HG03469 (cell line): ENCODE results near the gene CDC42BPB.

Source experiments
- ATAC-seq: cut with Tn5 transposase; IDR thresholded peaks from one replicate; pipeline ENCODE4 v1.9.1; 2021; ENCODE audit warnings: mild to moderate bottlenecking, moderate library complexity, moderate number of reproducible peaks; ENCODE audit not compliant: unreplicated experiment

The CDC42BPB gene, protein sequence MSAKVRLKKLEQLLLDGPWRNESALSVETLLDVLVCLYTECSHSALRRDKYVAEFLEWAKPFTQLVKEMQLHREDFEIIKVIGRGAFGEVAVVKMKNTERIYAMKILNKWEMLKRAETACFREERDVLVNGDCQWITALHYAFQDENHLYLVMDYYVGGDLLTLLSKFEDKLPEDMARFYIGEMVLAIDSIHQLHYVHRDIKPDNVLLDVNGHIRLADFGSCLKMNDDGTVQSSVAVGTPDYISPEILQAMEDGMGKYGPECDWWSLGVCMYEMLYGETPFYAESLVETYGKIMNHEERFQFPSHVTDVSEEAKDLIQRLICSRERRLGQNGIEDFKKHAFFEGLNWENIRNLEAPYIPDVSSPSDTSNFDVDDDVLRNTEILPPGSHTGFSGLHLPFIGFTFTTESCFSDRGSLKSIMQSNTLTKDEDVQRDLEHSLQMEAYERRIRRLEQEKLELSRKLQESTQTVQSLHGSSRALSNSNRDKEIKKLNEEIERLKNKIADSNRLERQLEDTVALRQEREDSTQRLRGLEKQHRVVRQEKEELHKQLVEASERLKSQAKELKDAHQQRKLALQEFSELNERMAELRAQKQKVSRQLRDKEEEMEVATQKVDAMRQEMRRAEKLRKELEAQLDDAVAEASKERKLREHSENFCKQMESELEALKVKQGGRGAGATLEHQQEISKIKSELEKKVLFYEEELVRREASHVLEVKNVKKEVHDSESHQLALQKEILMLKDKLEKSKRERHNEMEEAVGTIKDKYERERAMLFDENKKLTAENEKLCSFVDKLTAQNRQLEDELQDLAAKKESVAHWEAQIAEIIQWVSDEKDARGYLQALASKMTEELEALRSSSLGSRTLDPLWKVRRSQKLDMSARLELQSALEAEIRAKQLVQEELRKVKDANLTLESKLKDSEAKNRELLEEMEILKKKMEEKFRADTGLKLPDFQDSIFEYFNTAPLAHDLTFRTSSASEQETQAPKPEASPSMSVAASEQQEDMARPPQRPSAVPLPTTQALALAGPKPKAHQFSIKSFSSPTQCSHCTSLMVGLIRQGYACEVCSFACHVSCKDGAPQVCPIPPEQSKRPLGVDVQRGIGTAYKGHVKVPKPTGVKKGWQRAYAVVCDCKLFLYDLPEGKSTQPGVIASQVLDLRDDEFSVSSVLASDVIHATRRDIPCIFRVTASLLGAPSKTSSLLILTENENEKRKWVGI (N-terminal part only)

DNA sequence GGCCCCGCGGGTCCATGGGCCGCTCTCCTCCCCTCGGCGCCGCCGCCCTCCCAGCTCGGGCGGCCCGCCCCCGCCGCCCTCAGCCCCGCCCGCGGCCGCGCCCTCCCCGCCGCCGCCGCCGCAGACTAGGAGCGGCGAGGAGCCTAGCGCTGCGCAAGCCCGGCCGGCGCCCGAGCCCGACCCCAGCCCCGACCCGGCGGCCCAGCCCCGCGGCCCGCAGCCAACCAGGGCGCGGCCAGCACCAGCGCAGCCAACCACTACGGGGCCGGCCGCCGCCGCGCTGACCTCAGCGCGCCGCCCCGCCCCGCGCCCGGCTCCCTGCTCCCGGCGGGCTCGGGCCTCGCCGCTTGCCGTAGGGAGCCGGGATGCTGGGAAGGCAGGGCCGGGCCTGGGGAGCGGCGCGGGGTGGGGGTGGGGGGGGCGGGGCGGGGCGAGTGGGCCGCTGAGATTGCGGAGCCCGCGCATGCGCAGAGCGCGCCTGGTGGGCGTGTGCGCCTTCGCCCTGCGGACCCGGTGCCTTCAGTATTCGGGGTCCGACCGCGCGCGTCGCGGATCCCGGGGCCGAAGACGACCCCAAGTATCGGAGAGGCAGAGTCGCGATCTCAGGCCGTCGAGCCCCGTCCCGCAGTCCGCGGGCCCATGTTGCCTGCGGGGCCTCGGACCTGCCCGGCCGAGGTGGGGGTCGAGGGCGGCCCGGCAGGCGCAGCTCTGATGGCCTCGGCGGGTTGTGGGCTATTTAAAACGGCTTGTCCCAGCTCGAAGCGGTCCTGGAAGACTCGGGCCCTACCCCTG lies at the start of gene CDC42BPB:
TSS of gene CDC42BPB (minus strand) at position 178 of the 792 bp plus-strand sequence. CDS start 376 bp downstream, outside the sequence.
- ATAC-seq = peak; percentile 38

DNA sequence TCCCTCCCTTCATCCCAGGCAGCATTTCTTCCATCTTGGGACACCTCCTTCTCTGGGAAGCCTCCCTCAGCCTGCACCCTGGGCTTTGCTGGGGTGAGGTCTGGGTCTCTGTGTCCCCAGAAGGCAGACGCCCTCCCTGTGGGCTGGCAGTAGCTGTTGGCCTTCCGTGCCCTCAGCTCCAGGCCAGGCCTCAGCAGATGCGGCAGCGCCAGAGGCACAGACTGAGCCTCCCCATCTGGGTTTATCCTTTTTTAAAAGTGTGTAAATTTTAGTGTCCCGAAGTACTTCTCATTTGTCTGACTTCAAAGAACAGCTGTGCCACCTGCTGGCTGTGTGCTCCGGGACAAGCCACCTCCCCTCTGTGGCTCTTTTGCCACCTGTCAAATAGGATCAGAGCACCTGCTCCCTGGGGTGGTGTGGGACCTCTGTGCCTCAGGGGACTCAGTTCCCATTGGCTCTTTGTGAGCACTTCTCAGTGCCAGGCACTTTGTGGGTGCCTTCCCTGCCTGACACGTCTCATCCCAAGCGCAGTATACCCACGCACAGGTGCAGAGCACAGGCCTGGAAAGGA lies 48.3 kb upstream of the CDC42BPB start:
- no peak for ATAC-seq

DNA sequence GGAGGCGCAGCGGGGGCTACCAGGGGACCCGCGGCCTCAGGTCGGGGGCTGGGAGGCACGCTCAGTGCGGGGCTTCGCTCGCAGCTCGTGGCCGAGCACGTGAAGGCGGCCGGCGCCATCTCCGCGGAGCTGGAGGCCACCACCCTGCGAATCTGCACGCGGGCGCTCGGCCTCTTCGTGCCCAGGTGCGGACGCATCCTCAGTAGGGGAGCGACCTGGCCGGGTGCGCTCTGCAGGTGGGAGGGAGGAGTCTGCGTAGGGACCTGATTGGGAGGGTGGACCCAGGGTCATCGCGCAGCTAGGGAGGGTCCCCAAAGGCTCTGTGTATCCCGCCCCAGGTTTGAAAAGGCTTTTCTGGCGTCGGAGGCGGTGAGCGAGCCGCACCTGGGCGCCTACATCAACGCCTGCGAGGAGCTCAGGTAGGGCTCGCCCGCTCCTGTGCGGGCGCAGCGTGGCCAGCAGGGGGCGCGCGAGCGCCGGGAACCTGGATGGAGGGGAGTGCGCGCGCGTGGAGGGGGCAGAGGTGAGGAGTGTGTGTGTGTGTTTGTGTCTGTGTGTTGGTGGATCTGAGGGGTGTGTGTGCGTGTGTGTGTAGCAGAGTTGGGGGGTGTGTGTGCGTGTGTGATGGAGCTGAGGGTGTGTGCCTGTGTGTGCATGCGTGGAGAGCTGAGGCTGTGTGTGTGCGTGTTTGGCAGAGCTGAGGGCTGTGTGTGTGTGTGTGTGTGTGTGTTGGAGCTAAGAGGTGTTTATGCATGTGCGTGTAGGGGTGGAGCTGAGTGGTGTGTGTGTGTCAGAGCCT lies 47.5 kb upstream of the CDC42BPB start:
- ATAC-seq = no peak

DNA sequence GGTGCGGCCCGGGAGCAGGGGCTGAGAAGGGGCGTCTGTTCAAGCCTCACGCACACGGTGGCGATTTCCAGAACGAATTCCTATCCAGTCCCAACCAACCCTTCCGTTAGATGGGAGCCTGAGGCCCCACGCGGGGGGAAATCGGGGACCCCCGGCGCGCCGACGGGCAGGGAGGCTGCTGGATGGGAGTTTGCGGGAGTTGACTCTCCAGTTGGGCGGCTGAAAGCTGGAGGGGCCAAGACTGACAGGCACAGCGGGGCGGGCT lies 47.0 kb upstream of the CDC42BPB start:
- no peak for ATAC-seq

DNA sequence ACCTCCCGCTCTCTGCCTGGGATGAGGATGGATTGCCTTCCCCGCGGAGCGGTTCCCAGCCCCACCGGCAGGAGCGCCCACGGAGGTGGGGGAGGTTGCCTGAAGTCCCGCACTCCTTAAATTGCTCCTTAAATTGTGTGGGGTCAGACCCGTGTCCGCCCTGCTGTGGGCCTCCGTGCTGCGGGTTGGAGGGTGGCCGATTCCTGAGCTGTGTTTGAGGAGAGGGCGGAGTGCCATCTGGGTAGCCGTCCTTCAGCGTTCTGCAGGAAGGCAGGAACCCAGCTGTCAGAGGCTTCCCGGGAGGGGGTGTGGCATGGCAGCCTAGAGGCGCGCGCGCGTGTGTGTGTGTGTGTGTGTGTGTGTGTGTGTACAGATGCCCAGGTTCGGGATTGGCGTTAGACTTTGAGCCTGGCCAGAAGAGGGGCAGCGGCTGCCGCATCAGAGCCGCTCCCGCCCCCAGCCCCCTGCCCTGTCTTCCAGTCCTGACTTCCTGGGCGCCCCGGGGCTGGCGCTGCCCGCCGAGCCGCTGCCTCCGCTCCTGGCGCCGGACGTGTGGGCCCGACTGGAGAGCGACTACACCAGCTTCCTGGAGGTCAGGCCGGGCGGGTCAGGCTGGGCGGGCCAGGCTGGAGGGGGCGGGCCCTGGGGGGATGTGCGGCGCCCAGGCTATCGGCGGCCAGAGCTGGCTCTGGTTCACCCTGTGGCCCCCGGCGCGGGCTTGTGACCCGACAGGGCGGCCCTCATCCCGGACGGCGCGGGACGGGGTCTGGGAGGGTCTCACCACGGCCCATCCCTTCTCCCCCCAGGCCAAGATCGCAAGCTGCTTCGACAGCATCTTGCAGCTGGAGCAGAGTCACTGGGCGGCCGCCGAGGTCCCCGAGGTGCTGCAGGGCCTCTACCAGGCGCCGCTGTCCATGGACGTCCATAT lies 46.4 kb upstream of the CDC42BPB start:
- ATAC-seq = no peak

DNA sequence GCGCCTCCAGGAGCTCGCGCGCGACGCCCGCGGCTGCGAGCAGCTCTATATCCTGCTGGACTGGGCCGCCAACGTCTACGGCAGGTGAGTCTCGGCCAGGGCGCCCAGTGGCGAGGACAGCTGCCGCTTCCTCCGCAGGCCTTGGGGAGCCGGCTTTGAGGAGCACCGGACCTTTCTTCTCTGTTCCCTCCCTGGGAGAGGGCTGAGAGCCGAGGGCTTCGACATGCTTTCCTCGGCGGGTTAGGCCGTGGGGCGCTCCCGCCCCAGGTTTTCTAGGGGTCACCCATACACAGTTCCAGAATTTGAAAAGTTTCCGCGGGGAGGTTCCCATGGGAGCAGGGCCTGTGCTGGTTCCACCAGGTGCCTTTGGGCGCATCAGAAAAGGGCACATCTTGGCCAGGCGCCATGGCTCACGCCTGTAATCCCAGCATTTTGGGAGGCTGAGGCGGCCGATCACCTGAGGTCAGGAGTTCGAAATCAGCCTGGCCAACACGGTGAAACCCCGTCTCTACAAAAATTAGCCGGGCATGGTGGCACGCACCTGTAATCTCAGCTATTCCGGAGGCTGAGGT lies 45.4 kb upstream of the CDC42BPB start:
- ATAC-seq = no peak

DNA sequence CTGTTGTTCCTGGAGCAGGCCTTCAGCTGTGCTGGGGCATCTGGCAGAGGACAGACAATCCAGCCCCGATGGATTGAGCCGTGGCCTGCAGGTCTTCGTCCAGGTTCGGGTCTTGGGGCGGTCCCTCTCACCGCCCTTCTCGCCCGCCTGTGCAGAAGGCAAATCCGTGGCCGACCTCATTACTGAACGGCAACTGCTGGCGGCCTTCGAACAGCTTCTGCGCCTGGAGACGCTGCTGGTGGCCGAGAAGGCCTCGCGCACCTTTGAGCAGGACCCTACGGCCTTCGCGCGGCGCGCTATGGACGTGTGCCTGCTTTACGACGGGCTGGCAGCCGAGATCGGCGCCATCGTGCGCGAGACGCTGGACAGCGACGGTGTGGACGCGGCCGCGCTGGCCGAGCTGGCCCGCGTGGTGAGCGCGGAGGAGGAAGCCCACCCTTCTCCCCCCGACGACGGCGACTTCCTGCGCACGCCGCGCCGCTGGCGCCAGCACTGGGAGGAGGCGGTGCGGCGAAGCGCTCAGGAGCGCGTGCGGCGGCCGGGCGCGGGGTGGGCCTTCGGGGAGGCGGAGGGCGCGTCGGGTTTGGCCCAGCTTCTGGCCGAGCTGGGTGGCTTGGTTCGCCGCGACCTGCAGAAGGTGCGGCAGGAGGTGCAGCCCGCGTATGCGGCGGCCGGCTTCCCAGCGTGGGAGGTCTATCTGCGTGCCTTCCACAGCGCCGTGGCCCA lies 44.8 kb upstream of the CDC42BPB start:
- ATAC-seq = no peak

DNA sequence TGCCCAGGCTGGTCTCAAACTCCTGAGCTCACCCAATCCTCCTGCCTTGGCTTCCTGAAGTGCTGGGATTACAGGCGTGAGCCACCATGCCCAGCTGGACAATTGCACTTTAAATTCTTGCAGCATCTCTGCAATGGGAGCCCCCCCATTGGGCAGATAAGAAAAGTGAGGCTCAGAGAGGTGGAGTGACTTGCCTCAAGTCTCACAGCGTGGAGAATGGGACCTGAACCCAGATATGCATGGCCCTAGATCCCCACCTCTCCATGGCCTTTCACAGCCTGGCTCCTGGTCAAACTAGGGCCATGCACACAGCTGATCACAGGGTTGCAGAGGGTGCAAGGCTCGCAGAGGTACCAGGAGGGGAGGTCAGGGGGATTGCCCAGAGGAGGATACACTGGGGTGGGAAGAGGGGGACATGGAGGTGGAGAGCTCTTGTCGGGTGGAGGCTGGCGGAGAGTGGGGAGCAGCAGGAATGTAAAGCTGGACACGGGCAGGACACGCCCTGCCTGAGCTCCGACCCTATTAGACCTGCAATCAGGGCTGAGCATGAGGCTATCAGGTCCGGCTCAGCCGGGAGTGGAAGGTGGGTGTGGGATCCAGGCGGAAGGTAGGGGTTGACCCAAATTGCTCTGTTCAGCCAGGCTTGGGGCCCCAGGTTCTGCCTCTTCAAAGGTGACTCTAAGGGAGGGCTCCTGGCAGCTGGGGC lies 44.1 kb upstream of the CDC42BPB start:
- no peak for ATAC-seq

DNA sequence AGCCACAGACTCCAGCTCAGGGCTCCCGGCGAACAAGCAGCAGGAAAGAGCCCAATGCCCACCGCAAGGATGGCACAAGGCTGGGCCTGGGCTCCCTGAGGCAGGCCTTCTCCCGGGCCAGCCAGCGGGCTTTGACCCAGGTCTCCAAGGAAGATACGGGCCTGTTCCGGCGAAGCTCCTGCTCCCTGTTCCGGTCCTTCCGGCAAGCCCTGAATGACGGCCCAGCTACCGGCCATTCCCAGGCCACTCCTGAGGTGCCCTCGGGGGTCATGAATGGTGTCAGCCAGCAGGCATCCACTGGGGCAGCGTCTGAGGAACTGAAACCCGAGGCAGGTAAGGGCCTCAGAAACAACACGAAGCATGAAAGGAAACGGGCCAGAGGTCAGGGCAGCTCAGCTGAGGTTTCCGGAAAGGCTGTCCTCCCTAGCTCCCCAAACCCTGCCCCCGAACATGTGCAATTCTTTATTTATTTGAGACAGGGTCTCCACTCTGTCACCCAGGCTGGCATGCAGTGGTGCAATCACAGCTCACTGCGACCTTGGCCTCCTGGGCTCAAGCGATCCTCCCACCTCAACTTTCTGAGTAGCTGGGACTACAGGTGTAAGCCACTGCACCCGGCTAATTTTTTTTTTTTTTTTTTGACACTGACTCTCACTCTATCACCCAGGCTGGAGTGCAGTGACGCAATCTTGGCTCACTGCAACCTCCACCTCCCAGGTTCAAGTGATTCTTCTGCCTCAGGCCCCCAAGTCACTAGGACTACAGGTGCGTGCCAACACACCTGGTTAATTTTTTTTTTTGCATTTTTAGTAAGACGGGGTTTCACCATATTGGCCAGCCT lies 43.2 kb upstream of the CDC42BPB start:
- no peak for ATAC-seq

DNA sequence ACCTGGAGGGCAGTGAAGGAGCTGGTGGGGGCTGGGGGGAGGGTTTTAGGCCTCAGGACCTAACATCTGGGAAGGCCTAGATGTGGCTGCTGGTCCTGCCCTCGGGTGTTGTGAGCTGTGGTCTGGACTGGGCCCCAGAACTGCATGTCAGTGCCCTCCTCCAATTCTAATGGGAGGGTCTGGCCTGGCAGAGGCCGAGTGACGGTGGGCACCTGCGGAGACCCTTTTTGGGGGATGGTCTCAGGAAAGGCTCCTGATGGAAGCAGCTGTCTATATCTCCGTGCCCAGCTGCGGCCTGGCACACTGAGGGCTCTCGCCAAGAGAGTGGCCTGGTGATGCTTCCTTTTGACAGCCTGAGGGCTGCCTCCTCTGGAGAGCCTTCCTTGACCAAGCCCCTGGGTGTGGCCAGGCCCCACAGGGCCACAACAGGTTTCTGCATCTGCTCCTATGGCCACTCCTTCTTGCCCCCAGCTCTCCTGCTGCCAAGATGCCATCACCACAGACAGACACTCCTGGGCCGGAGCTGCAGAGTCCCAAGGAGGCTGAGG lies 42.5 kb upstream of the CDC42BPB start:
- no peak for ATAC-seq

DNA sequence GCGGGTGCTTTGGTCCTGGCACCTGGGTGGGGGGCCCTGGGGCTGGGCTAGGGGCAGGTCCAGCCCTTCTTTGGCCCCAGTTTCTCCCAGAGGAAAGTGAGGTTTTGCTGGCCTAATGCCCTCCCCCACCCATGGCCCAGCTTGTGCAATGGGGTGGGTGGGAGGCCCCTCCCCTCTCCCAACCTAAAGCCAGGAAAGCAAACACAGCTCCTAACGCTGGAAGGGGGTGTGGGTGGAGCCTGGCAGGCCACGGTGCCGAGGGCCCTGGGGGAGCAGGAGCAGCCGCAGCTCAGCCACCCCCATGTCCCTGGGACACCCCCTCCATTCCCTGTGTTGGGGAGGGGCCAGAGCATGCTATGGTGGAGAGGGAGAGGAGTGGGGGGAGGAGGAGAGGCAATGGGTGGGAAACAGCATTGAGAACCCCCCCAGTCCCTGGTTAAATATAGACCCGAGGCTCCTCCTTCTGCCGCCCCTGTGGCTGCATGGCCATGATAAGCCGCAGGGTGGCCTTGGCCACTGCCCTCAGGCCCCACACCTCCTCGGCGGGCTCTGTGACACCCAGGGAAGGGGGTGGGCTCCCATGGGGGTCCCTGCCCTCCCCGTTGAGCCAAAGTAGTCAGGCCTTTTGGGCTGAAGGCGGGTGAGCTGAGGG lies 41.9 kb upstream of the CDC42BPB start:
- no peak for ATAC-seq

DNA sequence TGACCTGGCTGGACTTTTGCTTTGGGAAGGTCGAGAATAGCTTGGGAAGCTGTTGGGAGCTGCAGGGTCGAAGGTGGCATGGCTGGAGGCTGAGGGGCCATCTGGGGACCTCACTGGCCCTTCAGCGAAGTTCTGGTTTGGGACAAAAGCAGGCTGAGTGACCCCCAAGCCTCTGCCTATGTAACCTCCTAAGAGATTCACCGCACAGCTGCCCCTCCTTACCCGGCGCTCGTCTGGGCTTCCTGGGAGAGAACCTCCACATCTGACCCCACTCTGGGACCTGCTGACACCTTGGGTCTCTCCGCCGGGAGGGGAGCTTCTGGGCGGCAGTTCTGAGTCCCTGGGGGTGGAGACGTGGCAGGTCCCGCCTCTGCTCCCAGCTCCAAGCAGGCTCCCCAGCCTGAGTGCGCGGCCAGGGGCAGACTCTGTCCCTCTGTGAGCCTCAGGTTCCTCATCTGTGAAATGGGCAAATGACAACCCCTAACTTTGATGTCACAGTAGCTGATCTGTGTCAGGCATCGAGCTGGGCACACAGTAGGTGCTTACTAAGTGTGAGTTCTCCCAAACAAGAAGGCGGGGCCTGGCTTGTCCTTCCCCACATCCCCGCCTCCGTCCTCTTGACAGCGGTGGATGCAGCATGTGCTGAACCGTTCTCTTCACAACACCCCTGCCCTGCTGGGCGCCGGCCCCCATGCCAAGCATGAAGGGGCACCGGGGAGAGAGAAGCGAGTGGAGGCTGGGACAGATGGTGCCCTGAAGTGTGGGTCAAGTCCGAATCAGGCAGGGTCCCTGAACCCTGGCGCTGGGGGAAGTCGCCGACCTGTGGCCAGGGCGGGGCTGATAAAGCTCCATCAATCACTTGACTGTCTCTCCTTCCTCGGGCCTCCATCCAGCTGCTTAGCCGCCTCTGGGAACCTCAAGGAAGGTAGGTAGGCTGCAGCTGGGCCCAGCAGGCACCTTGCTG lies 40.9 kb upstream of the CDC42BPB start:
- ATAC-seq = no peak

DNA sequence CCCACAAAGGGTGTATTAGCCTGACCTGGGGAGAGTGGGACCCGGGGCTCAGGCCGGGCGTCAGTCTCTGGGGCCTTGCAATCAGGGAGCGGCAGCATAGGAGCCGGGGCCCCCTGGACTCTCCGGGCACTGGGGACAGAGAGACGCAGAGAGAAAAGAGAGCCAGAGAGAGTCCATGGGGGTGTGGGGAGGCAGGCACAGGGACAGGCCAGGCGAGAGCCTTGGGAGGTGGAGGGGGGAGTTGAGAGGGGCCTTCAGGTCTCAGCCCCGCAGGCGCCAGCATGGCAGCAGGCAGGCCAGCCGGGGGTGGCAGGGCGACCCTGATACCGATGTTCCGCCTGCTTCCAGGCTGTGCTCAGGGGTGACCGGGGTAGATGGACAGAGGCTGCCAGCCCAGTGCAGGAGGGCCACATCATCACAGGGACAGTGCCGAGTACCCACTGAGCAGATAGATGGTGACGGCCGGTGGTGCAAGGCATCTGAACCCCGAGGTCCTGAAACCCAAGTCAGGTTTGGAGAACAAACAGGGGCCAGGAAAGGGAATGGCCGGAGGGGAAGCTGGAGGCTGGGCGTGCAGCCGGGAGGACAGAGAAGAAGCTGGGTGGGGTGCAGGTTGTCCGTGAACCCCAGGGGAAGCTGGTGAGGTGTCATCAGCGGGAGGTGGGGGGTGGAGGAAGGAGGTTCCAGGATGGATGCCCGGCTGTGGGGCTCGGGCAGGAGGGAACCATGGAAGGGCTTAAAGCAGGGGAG lies 40.1 kb upstream of the CDC42BPB start:
- no peak for ATAC-seq
